Left colon (tissue), 2 donors: ENCODE results near the gene GAREM1. TPM values are rescaled to one million over a fixed set of nuclear protein-coding genes. Genes with fewer than 3 reads are reported as not detected.
"Not testable (repeated sequence)": the region's sequence is repeated elsewhere in the genome, so short reads cannot be mapped to it uniquely, and the experiment has no call there.

Source experiments
- ATAC-seq: fragments of 200-7000 bp; cut with Tn5 transposase; one replicate; pipeline ENCODE4 v1.9.1; 2020; ENCODE audit warnings: mild to moderate bottlenecking, moderate library complexity
- DNase-seq, 2 donors: peaks; one replicate each; pipeline ENCODE4 v3.0.0-alpha.2; 2020
- intact Hi-C, 2 donors: fragments of 100-400 bp; cut with DNase I in 1 of 2; cut with micrococcal nuclease in 1 of 2; formaldehyde crosslinking; loops; one replicate each; pipeline versions ENCODE4 v1.11.2 to v1.14.0; 2022; cut with DNase I, micrococcal nuclease
- total RNA-seq, 2 donors: library from RNA; stranded (reverse); fragmentation: NEBNext Ultra II Directional; extraction: Animal tissue kit (Norgen Biotek cat#: 25700); gene quantifications; one replicate each; pipeline ENCODE4 v1.2.1, GENCODE V29; 2021
- donor health status: DM: no; HTN: no; CAD: no.
- donor health status: DM: yes; HTN: yes; CAD: no.

The GAREM1 gene
- total RNA-seq, 2 donors from 2014 or later: 21.9 to 23.6 TPM

DNA sequence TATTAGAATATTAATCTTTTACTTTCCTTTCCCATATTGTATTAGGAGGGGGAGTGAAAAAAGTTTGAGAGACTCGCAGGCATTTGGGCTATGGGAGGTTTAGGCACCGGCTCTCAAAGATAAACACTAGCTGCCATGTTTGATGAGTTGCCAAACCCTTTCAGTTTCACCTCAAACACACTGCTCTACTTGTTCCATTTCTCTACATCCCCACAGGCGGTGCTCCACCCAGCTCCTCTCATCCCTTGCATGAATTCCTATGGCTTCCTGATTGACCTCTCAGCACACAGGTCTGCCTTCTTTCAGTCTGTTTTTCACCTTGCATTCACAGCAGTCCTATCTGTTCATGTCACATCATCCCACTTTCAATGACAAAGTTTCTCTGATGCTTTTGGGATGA lies 215.1 kb downstream of the GAREM1 start:
- DNase-seq (no peak), ATAC-seq (no peak)
- intact Hi-C loops: no loop called here

- no peak for ATAC-seq
- intact Hi-C loops: no loop called here
- DNase-seq: no peak
These were observed 218.4 kb downstream of the GAREM1 start for GRCh38 chr18:32252141-32252860.

- no peak for DNase-seq
- intact Hi-C loops: no loop called here
- no peak for ATAC-seq
These were observed 219.2 kb downstream of the GAREM1 start for GRCh38 chr18:32251466-32251865.

DNA sequence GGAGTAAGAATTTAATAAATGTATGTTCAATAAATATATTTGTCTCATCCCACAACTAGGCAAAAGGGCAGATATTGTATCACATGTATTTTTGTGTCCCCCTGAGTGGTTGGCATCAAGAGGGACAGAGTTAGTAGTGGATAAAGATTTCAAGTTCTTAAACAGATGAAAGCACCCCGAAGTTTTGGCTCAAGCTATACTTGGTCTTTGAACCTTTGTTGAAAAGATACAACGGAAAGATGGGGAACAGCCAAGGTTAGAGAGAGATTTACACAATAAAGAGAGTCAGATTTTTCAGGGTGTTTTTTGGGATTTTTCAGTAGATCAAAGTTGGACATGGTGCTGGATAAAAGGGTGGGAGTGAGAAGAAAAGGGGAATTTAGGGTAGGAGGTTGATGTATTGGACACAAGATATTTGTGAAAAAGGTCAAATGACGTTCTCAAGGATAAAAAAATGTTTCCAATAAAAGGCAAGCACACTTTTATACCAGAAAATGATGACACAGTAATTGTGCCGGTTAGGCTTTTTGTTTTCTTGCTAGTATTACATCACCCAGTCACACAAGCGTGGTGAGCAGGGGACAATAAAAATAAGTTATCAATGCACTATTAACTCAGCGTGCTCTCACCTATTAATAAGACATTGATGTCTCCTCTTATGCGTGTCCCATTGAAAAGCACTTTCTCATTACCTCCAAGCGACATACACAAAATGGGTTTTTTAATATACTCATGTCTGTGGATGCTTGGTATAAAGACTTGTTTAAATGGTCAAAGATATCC lies 221.3 kb downstream of the GAREM1 start:
- DNase-seq (no peak), ATAC-seq (no peak)
- intact Hi-C loops: no loop called here

GRCh38 chr18:32244881-32245280 lies 225.8 kb downstream of the GAREM1 start:
- ATAC-seq: no peak
- DNase-seq: no peak
- intact Hi-C loops: no loop called here

DNA sequence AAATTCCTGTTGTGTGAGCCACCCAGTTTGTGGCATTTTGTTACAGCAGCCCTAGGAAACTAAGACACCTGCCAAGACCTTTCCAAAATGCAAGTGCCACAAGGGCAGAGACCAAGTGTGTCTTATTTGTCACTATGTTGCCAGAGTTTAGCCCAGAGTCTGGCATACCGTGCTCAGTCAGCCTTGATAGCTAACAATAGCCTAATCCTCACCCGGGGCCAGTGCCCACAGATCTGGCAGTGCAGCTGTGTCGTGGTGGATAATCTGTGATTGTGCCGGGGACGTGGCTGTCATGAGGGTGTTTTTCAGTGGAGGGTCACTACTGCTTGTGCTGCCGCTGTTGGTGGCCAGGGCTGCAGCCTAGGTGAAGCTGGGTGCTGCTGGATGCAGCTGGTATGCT lies 227.3 kb downstream of the GAREM1 start:
- ATAC-seq (no peak), DNase-seq (no peak)
- intact Hi-C loops: no loop called here

GRCh38 chr18:32242395-32242794 lies 228.3 kb downstream of the GAREM1 start:
- ATAC-seq: peak; percentile 91
- intact Hi-C loops: no loop called here
- DNase-seq: no peak

DNA sequence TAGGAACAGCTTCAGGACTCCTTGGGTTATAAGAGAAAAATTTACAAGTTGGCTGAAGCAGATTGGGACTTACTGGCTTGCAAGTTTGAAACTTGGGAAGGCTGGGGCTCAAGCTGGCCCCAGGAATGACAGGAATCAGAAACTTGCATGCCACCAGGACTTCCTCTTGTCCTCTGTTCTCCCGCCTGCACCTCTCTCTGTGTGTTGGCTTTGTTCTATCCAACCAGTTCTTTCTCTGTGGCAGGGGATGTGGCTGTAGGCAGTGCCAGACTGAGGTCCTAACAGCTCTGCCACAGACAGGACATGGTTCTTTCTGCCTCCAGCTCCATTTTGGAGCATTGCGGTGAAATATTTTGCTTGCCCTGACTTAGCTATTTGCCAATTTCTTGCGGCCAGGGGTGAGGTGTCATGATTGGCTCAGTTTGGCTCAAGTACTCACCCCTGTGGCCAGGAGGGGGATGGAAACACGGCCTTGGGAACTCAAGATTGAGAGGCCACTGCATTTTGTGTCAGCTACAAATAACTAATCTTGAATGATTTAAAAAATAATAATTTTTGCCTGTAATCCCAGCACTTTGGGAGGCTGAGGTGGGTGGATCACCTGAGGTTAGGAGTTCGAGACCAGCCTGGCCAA lies 231.9 kb downstream of the GAREM1 start:
- DNase-seq: no peak
- no peak for ATAC-seq
- intact Hi-C loops: no loop called here

- ATAC-seq (peak; percentile 98), DNase-seq (no peak)
- intact Hi-C loops: no loop called here
These were observed 233.6 kb downstream of the GAREM1 start for GRCh38 chr18:32237049-32237448.

GRCh38 chr18:32233348-32233747 lies 237.3 kb downstream of the GAREM1 start:
- intact Hi-C loops, ATAC-seq, DNase-seq: not testable (repeated sequence)

DNA sequence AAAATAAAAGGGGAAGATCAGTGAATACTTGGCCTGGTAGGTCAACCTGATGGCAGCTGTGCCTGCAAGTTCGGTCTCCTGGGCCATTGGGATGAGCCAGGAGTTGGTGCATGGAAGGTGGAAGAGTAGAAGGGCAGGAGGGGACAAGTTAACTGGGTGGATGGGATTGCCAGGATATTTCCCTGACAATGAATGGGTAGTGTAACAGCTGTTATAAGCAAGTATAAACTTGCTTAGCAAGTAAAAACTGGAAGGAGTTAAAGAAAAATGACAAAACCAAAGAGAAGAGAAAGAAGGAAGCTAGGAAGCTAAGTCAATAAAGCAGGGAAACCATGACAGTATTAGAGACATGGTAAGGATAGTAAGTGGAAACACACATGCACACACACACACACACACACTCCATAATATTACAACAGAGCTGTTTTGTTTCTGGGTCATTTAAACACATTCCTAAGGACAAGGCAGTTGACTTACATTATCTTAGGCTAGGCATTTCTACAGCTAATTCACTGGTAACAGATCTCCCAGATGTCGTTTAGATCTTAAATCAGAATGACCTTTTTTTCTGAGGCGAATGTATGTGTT lies 251.2 kb downstream of the GAREM1 start:
- ATAC-seq: no peak
- no peak for DNase-seq
- intact Hi-C loops: no loop called here

- ATAC-seq (no peak), DNase-seq (no peak)
- intact Hi-C loops: no loop called here
These were observed 254.3 kb downstream of the GAREM1 start for GRCh38 chr18:32216390-32216789.

- intact Hi-C loops: no loop called here
- DNase-seq (no peak), ATAC-seq (peak; percentile 80)
These were observed 257.0 kb downstream of the GAREM1 start for GRCh38 chr18:32213693-32214092.
